Dedifferentiated amniotic fluid mesenchymal stem cell (primary cell): ENCODE results near the gene TBC1D10A.
A peak's percentile ranks its signal among the peaks of the same experiment; 100 is the strongest.
"Not testable (repeated sequence)": the region's sequence is repeated elsewhere in the genome, so short reads cannot be mapped to it uniquely, and the experiment has no call there.

Experiments used
- DNase-seq: peaks from one replicate; pipeline ENCODE4 v3.0.0-alpha.2; 2016; ENCODE audit errors: extremely low spot score

The TBC1D10A gene

GRCh38 chr22:30347255-30347892 lies 20.6 kb upstream of the TBC1D10A start:
- no peak for DNase-seq

DNA sequence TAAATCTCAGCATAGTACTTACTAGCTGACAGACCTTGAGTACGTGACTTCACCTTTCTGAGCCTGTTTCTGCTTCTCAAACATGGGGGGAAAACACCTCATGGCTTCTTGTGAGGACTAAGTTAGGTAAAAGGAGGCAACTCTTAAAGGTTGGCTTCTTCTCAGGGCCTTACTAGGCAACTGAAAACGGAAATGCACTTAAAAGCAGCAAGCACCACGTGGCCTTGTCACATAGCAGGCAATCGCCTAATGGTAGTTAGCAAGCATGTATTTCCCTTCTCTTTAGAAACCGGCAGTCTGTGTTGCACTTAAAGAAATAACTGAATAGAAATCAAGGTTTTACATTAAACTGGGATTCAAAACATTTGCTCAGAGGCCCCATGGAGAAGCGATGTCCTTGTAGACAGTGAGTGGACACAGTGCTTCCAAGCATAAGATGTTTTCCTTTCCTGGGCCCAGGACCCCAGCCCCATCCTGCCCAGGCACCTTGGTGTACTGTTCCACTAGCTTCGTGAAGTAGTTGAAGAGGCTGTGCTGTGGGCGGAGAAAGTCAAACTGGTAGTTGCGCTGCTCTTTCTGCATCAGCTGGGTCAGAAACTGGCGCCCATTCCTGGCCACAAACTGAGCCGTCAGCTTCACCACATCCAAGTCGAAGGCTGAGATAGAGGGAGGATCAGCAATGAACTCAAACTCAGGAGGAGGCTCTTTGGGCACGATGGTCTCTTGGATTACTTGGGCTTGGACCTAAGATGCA lies 17.9 kb upstream of the TBC1D10A start:
- no peak for DNase-seq

DNA sequence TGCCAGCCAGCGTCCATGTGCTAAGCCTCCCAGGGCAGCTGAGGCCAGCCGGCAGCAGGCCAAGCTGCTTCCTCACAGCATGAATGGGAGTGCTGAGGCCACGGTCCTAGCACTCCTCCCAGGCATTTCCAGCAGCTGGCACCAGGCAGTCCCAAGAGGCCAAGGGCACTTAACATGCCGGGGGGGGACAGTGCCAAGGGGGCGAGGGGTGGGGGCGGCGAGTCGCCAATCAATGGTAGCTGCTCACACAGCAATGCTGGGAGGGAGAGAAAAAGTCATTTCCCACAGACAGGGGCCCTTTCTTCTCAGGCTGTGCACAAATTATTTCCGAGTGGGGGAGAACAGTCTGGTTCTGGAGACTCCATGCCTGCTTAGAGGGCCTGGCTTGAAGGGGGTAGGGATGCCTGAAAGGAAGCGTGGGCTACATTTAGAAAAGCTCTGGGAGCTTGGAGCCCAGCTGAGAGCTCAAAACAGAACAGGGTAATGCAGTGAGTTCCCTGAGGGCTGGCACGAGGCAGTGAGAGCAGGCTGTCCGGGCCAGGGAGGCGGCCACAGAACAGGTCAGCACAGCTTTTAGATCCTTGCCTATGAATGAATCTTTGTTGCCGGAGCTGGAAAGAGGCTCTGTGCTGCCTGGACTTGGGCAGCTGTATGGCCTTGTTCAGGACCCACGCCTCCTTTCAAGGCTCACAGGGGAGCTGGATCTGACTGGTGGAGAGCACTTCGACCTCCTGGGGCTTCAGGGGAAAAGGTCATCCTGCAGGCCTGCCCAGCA lies 14.4 kb upstream of the TBC1D10A start:
- no peak for DNase-seq

DNA sequence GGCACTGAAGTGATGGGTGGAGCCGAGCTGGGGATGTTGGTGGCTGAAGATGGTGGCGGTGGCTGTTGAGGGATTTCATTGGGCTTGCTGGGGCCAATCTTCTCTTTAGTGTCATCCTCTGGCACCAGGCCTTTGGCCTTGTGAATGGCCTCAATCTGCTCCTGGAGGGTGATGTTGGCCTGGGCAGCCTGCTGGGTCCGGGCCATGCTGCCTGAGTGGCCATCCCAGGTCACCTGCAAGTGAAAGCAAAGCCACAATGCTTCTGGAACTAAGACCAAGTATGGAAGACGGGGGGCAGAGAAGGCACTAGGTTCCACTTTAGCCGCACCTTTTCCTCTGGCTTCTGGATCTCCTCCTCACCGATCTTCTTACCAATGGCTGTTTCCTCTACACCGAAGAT lies 12.1 kb upstream of the TBC1D10A start:
- no peak for DNase-seq

GRCh38 chr22:30338341-30338740 lies 11.6 kb upstream of the TBC1D10A start:
- not testable (repeated sequence) for DNase-seq

DNA sequence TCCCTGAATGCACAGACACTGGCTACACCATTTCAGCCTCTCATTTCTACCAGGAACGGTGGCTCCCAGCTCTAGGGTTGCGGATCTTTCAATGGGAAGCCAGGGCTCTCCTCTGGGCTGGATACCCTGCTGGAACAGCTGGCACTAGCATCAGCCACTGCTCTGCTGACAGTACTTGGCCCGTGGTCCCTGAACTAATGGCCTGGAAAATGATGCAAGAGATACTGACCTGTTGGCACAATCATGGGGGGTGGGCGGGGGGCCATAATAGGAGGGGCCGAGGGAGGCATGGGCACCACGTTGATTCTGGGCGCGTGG lies 10.7 kb upstream of the TBC1D10A start:
- no peak for DNase-seq

GRCh38 chr22:30336752-30337460 lies 10.2 kb upstream of the TBC1D10A start:
- no peak for DNase-seq

GRCh38 chr22:30335236-30335635 lies 8.5 kb upstream of the TBC1D10A start:
- DNase-seq: no peak

GRCh38 chr22:30334646-30335045 lies 7.9 kb upstream of the TBC1D10A start:
- DNase-seq: no peak

DNA sequence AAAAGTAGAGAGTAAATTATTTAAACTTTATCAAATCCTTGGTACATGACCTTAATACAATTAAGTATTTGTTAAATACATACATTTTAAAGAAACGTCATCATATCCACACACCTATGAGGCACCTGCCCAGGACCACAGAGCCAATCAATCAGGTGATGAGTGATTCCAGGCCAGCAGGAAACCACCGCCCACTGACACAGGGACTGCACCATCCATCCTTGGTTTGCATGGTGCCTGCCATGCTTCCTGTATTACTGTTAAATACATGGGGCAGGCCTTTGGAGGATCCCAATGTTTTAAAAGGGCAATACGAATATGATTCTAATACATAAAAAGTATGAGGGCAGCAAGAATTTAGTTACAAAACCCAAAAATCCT lies 7.0 kb upstream of the TBC1D10A start:
- no peak for DNase-seq

DNA sequence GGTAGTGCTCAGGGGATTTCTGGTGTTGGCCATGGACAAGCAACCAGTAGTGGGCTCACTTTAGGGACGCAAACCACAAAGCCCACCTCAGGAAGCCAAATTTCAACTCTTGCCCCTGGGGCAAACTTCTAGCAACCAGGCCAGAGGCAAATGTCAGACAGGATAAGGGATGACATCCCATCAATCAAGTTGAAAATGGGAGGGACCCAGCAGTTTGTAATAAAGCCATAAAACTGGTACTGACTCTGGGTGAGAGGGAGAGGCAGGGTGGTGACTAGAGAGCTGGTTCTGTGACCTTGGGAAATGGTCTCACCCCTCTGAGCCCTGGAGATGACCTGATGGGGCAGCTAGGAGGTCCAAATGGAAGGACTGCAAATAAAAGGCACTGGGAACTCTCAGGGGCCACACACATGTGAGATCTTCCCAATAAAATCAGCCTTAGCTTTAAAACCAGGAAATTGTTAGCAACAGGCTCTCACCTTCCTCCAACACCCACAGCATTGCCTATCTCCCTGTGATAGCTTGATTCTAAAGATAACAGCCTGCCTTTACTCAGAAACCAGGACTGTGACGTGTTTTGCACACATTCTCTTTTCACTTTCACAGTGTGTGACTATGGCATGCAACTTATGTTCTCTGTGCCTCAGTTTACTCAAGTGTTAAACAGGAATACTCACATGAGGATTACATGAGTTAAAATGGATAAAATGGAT lies 6.4 kb upstream of the TBC1D10A start:
- no peak for DNase-seq

DNA sequence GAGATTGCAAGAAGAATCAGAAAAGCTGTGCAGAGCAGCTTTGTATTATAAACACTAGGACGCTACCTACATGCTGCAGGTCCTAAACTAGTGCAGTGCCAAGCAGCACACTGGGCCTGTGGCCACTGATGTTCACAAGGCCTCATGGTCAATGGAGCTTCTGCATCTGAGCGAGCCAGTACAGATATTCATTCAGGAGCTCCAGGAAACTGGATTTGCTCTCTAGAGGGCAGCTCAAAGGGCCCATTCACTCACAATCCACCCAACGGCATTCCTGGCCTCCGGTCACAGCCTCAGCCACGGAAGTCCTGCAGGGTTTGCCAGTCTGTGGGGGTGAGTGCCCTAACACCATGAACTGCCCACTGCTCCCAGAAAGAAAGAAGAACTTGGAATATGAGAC lies 5.8 kb upstream of the TBC1D10A start:
- no peak for DNase-seq

- DNase-seq: no peak
Measured at GRCh38 chr22:30328466-30329049, 1.8 kb upstream of the TBC1D10A start.

DNA sequence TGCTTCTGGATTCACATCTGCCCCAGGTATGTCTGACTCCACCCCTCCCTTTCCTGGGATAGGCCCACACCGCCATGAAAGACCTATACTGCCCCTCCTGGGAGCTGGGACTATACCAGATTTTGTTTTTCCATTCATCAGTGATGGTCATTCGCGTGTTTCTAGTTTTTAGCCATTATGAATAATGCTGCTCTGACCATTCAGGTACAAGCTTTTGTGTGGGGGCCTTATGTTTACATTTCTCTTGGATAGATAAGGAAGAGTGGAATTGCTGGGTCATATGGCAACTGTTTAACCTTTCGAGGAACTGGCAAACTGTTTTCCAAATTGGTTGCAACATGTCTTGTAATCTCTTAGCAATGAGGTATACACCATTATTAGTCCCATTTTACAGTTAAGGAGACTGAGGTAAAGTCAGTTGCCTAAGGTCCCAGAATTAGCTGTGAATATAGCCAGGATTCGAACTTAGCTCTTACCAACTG lies 1.2 kb upstream of the TBC1D10A start:
- DNase-seq: no peak

GRCh38 chr22:30326255-30326705 lies 461 bp downstream of the TBC1D10A start:
- no peak for DNase-seq

DNA sequence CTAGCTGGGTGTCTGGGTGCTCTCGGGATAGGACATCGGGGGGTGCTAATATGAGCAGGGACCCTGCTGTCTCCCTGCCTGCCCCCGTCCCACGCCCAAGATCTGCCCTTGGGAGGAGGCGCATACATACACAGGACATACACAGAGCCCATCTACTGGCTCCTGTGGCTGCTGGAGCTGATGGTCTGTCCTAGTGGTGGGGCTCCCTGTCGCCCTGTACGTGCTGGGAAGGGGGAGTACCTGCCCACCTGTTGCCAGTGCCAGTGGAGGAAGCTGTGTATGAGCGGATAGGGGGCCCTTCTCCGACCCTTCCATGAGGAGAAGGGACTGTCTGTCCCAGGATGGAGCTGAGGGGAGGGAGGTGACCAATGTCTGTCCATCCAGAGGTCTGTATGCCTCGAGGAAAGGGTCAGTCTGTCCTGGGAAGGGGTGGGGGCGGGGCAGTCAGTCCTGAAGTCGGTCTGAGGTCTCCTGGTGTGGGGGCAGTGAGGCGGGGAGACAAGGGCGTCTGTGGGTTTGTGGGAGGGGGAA lies 952 bp downstream of the TBC1D10A start:
- DNase-seq: no peak

GRCh38 chr22:30325065-30325720 lies 1.5 kb downstream of the TBC1D10A start:
- peak; percentile 75 for DNase-seq

GRCh38 chr22:30324014-30324730 lies 2.6 kb downstream of the TBC1D10A start:
- peak; percentile 48 for DNase-seq

GRCh38 chr22:30323246-30323645 lies 3.5 kb downstream of the TBC1D10A start:
- no peak for DNase-seq

- no peak for DNase-seq
Measured at GRCh38 chr22:30321461-30321860, 5.3 kb downstream of the TBC1D10A start.
